Measurements from ENCODE around the gene FAP. TPM values are rescaled to one million over a fixed set of nuclear protein-coding genes. Genes with fewer than 3 reads are reported as not detected.

Gene FAP
- total and polyA plus RNA-seq, 2 donors, result 2.2 to 57.7 TPM

DNA sequence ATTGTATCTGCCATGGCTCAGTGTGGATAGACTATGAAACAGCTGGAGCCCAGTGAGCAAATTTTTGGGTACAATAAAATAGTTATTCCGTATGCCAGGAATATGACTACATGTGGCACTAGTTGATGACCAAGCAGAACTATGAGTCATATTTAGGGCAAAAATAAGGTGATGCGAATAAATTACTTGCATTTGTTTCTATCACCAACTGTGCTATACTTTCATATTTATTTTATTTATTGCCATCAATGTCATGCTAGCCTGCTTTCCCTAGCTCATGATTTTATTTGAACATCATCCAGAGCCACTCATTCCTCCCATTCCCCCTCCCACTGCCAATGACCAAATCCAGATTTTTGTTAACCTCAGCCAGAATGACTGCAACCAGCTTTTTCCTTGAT, 13.3 kb upstream of the FAP start:
- Histone ChIP-seq H3K4me1 (ENCODE audit: insufficient read depth) (no peaks in the 10 kb centered on the region), H3K4me3 (ENCODE audit: low read depth, low read length) (no peak overlapping the region), H3K36me3 (ENCODE audit: insufficient read depth) (no peaks in the 10 kb centered on the region), H3K27ac (ENCODE audit: low read depth) (no peak overlapping the region)
- DNase-seq (ENCODE audit: extremely low spot score), result no peak
- WGBS, result 78% methylated on average over 2 of the region's 2 CpGs

DNA sequence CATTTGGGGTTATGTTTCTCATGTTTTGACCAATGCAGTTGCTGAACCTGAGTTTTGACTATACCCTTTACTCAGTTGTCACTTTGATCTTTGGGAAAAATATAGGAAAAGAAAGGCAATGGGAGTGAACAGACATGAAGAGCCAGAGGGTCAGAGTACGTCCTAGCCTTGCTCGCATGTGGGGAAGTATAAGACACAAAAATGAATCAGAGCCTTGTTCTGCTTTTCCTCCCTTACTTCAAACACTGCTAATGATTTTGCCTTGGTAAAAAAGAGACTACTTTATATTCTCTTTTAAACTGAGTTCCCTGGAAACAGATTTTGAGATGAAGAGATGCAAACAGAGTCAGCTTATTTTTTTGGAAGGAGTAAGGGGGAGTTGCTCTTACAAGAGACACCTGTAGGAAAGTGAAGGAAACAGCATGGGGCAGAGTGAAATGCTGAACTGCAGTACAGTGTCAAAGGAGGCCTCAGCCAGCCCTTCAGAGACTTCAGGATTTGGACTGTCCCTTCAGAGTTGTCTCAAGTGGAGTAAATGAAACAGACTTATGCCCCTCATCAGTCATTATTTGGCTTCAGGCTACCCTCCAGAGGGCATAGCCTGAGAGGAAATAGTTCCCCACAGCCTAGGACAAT, 11.1 kb upstream of the FAP start:
- DNase-seq (ENCODE audit: extremely low spot score), result no peak
- no peaks in the 10 kb centered on the region for H3K4me1 ChIP-seq (ENCODE audit: insufficient read depth)
- H3K4me3 ChIP-seq (ENCODE audit: low read depth, low read length), result no peak overlapping the region
- no peaks in the 10 kb centered on the region for H3K36me3 ChIP-seq (ENCODE audit: insufficient read depth)
- WGBS, result 86% methylated on average over 2 of the region's 2 CpGs
- H3K27ac ChIP-seq (ENCODE audit: low read depth), result no peak overlapping the region

DNA sequence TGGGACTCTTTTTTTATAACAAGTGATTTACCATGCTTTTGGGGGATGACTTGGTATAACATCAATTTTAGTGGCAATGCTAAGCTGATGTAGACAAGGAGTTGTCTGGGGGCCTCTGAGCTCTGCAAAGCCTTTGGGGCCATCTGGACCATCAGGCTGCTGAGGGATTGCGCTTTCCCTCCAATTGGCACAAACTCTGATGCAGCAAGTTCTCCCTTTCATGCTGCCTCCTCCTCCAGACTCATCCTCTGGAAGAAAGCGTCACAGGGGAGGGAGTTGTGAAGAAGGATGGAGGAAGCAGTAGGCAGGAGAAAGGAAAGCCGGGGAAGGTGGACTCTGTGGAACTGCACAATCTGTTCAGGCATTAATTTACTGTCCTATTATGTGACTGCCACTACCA, 10.2 kb upstream of the FAP start:
- DNase-seq (ENCODE audit: extremely low spot score), result no peak
- 92% methylated on average over 3 of the region's 3 CpGs for WGBS
- H3K4me3 ChIP-seq (ENCODE audit: low read depth, low read length), result no peak overlapping the region
- no peak overlapping the region for H3K27ac ChIP-seq (ENCODE audit: low read depth)
- no peaks in the 10 kb centered on the region for H3K36me3 ChIP-seq (ENCODE audit: insufficient read depth)
- no peaks in the 10 kb centered on the region for H3K4me1 ChIP-seq (ENCODE audit: insufficient read depth)

DNA sequence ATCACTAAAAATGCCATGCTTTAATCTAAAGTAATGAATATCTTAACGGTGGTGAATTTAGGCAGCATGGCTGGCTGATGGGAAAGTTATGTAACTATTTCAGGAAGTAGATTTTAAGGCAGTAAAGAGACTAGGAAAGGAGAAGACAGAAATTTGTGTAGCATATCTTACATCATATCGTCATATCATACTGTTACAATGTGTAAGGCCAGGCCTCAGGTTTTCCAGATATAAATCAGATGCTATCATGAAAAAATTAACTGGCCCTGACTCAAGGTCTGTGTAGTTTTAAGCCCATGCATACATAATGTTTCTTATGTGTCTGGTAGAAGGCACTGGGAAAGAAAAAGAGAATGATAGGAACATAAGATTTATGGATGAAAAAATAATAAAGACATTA, 8.9 kb upstream of the FAP start:
- Histone ChIP-seq H3K4me3 (ENCODE audit: low read depth, low read length) (no peak overlapping the region), H3K36me3 (ENCODE audit: insufficient read depth) (no peaks in the 10 kb centered on the region), H3K27ac (ENCODE audit: low read depth) (no peak overlapping the region), H3K4me1 (ENCODE audit: insufficient read depth) (no peaks in the 10 kb centered on the region)
- DNase-seq (ENCODE audit: extremely low spot score), result no peak
- WGBS, result 87% methylated on average over 2 of the region's 2 CpGs

DNA sequence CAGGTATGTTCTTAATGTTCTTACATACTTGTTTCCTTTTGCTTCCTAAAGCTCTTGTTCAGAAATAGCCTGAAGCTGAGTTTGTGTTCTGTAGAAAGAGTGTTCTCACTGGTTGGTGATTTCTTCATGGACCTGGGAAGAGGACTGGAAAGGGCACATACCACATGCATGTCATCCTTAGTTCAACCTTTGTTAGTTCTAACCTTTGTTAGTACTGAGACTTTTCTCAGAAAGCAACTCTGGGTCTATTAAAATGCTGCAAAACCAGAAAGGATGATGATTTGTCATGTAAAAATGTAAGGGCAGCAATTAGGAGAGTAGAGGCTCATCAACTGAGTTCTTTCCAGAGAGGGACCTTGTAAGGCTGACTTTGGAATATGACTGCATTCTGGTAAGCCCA, 2.5 kb upstream of the FAP start:
- H3K4me3 ChIP-seq (ENCODE audit: low read depth, low read length), result no peak overlapping the region
- no peak for DNase-seq (ENCODE audit: extremely low spot score)
- no peaks in the 10 kb centered on the region for H3K4me1 ChIP-seq (ENCODE audit: insufficient read depth)
- no peak overlapping the region for H3K27ac ChIP-seq (ENCODE audit: low read depth)
- H3K36me3 ChIP-seq (ENCODE audit: insufficient read depth), result no peaks in the 10 kb centered on the region

DNA sequence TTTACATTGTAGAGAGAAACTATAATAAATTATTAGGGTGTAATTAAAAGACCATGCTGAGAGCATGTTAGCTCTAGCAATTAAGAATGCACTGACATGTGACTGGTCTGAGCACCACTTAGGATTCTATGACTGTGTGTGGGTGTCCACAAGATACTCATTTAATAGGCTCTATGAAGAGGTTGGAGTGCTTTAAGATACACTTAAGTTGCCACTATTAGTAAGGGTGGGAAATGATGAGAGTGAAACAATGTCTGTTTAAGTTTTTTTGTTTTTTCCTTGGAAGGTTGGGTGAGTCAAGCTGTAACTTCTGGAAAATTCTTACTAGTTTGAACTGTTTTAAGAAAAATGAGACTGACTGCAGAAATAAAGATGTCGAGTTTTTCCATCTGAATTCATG, 1.8 kb upstream of the FAP start:
- DNase-seq (ENCODE audit: extremely low spot score), result no peak
- Histone ChIP-seq H3K4me1 (ENCODE audit: insufficient read depth) (no peaks in the 10 kb centered on the region), H3K27ac (ENCODE audit: low read depth) (no peak overlapping the region), H3K36me3 (ENCODE audit: insufficient read depth) (no peaks in the 10 kb centered on the region), H3K4me3 (ENCODE audit: low read depth, low read length) (no peak overlapping the region)
- WGBS, result 83% methylated on average over 1 of the region's 1 CpG

DNA sequence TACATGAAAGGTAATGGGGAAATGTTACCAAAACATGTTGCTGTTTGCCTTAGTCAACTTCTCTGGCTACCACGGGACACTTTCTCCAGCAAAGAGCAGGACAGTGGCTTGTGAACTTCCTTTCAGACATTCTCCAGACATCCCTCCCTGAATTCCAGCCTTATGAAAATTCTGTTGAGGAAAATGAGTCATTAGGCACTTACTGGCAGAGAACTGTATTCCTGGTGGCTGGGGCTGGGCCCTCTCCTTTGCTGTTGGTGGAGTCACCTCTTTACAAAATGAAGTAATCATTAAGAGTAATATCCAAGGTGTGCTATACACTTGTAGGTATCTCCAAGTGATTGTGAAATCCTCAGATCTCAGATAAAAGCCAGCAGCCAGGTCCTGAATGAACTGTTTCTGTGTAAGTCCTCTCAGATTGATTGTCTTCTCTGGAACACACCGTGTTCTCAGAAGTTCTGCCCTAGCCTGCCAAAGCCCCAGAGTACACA, 1.3 kb upstream of the FAP start:
- WGBS, result 30% methylated on average over 2 of the region's 2 CpGs

DNA sequence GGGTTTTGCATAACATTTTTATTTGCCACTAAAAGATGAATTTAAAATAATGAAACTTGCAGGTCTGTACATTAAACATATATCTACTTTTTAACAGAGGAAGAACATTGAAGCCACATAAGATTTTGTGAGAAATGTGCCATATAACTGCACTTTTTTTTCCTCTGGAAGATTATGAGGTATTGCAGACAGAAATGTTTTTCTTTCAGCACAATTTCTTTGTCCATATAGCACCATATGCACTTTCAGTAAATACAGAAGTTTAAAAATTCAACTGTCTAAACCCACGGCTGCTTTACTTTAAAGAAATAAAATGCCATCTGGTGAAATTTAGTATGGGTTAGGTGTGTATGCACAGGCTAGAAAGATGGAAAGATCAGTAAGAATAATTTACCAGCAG, 470 bp upstream of the FAP start:
- H3K36me3 ChIP-seq (ENCODE audit: insufficient read depth), result no peaks in the 10 kb centered on the region
- WGBS, result 66% methylated on average over 1 of the region's 1 CpG
- no peak overlapping the region for H3K27ac ChIP-seq (ENCODE audit: low read depth)
- no peak overlapping the region for H3K4me3 ChIP-seq (ENCODE audit: low read depth, low read length)
- no peaks in the 10 kb centered on the region for H3K4me1 ChIP-seq (ENCODE audit: insufficient read depth)
- no peak for DNase-seq (ENCODE audit: extremely low spot score)

More for the DNA sequence above, 1.3 kb upstream of the FAP start:
- Histone ChIP-seq H3K36me3 (ENCODE audit: insufficient read depth) (no peaks in the 10 kb centered on the region), H3K4me3 (ENCODE audit: low read depth, low read length) (no peak overlapping the region), H3K27ac (ENCODE audit: low read depth) (no peak overlapping the region), H3K4me1 (ENCODE audit: insufficient read depth) (no peaks in the 10 kb centered on the region)
- DNase-seq (ENCODE audit: extremely low spot score), result no peak

DNA sequence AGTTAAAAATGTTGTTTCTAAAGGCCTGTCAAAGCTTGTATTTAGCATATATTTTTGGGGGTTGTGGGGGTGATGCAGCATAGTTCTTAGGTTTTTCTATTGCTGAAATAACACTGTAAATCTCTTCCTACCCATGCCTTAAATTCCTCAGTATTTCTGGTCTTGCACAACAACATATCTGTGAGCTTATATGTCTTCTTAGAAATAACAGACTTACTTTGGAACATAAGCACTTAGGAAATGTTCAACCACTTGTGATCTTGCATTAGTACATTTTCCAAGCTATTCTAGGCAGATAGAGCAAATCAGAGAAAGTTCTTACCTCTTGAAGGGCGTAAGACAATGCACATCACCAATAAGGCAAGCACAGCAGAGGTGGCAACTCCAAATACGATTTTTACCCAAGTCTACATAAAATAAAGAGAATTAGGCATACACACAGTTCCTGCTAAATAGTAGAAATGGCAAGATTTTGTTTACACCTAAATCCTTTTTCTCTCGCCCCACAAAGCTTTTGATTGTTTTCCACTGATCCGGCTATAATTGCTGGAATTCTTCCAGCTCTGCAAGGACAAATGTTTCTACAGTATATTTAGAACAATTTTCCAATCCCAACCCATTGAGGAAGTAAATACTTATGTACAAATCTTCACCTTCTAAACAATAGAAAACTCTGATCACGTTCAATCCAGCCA, 512 bp downstream of the FAP start:
- no peak overlapping the region for H3K27ac ChIP-seq (ENCODE audit: low read depth)
- H3K36me3 ChIP-seq (ENCODE audit: insufficient read depth), result no peaks in the 10 kb centered on the region
- no peaks in the 10 kb centered on the region for H3K4me1 ChIP-seq (ENCODE audit: insufficient read depth)
- 36% methylated on average over 5 of the region's 5 CpGs for WGBS
- H3K4me3 ChIP-seq (ENCODE audit: low read depth, low read length), result peak overlapping the region; percentile 7
- DNase-seq (ENCODE audit: extremely low spot score), result no peak

DNA sequence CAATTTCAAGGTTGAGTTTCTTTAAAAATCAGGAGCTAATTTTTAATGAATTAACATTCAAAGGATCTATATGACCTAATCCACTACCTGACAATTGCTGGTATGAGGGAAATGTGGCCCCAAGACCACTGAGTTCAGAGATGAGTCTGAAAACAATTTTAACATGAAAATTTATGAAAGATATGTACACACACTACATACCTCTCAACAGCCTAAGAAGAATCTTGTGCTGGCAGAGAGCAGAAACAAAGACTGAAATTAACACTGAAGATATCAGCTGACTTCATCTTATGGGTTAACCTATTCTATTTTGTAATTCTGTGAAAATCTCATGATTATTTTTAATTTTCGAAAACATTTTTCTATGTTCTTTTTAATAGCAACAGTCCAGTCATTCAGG, 1.7 kb downstream of the FAP start:
- H3K4me3 ChIP-seq (ENCODE audit: low read depth, low read length), result no peak overlapping the region
- no peaks in the 10 kb centered on the region for H3K36me3 ChIP-seq (ENCODE audit: insufficient read depth)
- H3K27ac ChIP-seq (ENCODE audit: low read depth), result no peak overlapping the region
- 94% methylated on average over 1 of the region's 1 CpG for WGBS
- H3K4me1 ChIP-seq (ENCODE audit: insufficient read depth), result no peaks in the 10 kb centered on the region
- DNase-seq (ENCODE audit: extremely low spot score), result no peak

DNA sequence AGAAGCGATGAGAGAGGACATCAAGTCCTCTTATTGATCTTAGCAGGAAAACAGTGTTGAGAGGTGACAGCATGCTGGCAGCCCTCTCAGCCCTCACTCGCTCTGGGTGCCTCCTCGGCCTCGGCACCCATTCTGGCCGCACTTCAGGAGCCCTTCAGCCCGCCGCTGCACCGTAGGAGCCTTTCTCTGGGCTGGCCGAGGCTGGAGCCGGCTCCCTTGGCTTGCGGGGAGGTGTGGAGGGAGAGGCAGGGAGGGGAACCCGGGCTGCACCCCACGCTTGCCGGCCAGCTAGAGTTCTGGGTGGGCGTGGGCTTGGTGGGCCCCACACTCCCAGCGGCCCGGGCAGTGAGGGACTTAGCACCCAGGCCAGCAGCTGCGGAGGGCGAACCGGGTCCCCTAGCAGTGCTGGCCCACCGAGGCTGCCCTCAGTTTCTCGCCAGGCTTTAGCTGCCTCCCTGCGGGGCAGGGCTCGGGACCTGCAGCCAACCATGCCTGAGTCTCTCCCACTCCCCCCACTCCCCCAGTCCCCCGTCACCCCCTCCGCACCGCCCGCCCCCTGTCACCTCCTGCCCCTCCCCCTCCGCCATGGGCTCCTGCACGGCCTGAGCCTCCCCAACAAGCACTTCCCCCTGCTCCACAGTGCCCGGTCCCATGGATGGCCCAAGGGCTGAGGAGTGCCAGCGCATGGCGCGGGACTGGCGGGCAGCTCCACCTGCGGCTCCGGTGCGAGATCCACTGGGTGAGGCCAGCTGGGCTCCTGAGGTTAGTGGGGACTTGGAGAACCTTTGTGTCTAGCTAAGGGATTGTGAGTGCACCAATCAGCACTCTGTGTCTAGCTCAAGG, 8.4 kb downstream of the FAP start:
- H3K4me1 ChIP-seq (ENCODE audit: insufficient read depth), result no peaks in the 10 kb centered on the region
- no peak overlapping the region for H3K4me3 ChIP-seq (ENCODE audit: low read depth, low read length)
- WGBS, result 98% methylated on average over 38 of the region's 38 CpGs
- no peaks in the 10 kb centered on the region for H3K36me3 ChIP-seq (ENCODE audit: insufficient read depth)
- H3K27ac ChIP-seq (ENCODE audit: low read depth), result no peak overlapping the region
- no peak for DNase-seq (ENCODE audit: extremely low spot score)

DNA sequence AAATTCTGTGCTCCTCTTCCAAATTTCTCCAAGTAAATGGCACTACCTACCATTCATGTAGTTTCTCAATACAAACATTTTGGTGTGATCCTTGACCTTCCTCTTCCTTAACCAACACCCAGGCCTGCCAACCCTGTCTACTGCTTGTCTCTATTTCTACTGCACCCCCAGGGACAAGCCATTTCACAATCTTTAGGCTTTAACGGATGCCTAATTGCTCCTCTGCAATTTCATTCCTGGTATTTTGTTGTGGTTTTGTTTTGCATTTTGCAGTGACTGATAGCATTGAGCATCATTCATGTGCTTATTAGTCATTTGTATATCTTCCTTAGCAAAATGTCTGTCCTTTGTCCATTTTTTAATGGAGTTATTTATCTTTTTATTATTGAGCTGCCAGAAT, 10.0 kb downstream of the FAP start:
- Histone ChIP-seq H3K4me1 (ENCODE audit: insufficient read depth) (no peaks in the 10 kb centered on the region), H3K36me3 (ENCODE audit: insufficient read depth) (no peaks in the 10 kb centered on the region), H3K4me3 (ENCODE audit: low read depth, low read length) (no peak overlapping the region), H3K27ac (ENCODE audit: low read depth) (no peak overlapping the region)
- DNase-seq (ENCODE audit: extremely low spot score), result no peak
- 62% methylated on average over 1 of the region's 1 CpG for WGBS

DNA sequence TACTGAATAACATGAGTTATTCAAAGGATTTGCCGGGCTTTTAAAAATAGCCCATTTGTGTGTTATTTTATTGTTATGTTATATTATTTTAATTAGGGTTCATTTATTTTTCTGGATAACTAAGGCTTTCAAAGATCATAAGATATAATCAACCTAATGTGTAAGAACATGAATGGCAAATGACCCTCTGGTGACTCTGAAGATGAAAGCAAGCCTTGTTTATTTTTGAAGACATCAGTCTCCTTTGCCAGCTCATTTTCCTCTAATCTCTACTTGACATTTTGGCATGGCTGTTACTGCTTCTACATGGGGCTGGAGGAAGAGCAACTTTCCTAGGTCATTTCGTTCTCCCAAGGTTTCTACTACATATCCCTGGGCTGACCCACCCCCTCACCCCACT, 10.6 kb downstream of the FAP start:
- WGBS, result 66% methylated on average over 2 of the region's 2 CpGs
- Histone ChIP-seq H3K27ac (ENCODE audit: low read depth) (no peak overlapping the region), H3K36me3 (ENCODE audit: insufficient read depth) (no peaks in the 10 kb centered on the region), H3K4me3 (ENCODE audit: low read depth, low read length) (no peak overlapping the region), H3K4me1 (ENCODE audit: insufficient read depth) (no peaks in the 10 kb centered on the region)
- DNase-seq (ENCODE audit: extremely low spot score), result no peak

DNA sequence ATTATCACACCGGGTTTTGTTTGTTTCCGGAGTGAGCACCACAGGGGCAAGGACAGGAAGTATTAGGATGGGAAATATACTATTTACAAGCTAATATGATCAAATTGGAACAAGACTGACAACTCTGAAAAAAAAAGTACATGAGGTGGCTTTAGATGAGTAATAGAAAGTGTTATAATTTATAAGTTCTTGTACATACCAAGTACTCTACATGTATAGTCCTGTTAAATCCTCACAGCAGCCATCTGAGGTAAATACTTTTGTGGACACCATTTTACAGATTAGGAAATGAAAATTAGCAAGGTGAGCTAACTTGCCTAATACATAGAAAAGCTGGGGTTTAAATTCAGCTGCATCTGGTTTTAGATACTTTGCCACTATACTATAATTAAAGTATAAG, 11.2 kb downstream of the FAP start:
- Histone ChIP-seq H3K4me1 (ENCODE audit: insufficient read depth) (no peaks in the 10 kb centered on the region), H3K27ac (ENCODE audit: low read depth) (no peak overlapping the region), H3K36me3 (ENCODE audit: insufficient read depth) (no peaks in the 10 kb centered on the region), H3K4me3 (ENCODE audit: low read depth, low read length) (no peak overlapping the region)
- DNase-seq (ENCODE audit: extremely low spot score), result no peak
- WGBS, result 74% methylated on average over 2 of the region's 2 CpGs
